Measurements from ENCODE around the gene RELL1. TPM values are rescaled to one million over a fixed set of nuclear protein-coding genes. Genes with fewer than 3 reads are reported as not detected.

The RELL1 gene
- polyA plus RNA-seq, 1 of the 3 experiments (the other 2 are of a cell fraction), result 4.5 TPM

GRCh38 chr4:37607018-37607417 lies 79.2 kb downstream of the RELL1 start:
- 80% methylated on average over 5 of the region's 5 CpGs for WGBS (ENCODE audit: low lambda C conversion rate)
- Histone ChIP-seq H3K4me2 (no peak overlapping the region), H3K27ac (ENCODE audit: low read depth in 2 of 2, low read length in 1 of 2) (no peak overlapping the region), H3F3A (replicated peaks; ENCODE audit: insufficient read depth) (peaks cover 4% of the 10 kb centered on the region), H3K9ac (no peak overlapping the region), H3K4me3 (ENCODE audit: low read depth in 2 of 2, low read length in 1 of 2) (no peak overlapping the region), H3K79me2 (ENCODE audit: insufficient read depth) (no peaks in the 10 kb centered on the region), H4K20me1 (ENCODE audit: insufficient read depth) (no peaks in the 10 kb centered on the region), H3K27me3 (ENCODE audit: insufficient read depth) (no peaks in the 10 kb centered on the region), H3K9me2 (no peaks in the 10 kb centered on the region), H3K4me1 (ENCODE audit: control insufficient read depth in 1 of 2, insufficient read depth in 2 of 2, low read depth in 1 of 2, low read length in 1 of 2) (peaks cover 4% of the 10 kb centered on the region in 2 experiments; a peak in 1 of 4 replicates), H3K36me3 (replicated peaks in 1 of 2; ENCODE audit: control insufficient read depth in 1 of 2, insufficient read depth in 2 of 2, low read length in 1 of 2) (peaks cover 0 to 12% of the 10 kb centered on the region in 2 experiments), H2AFZ (ENCODE audit: low read depth) (no peak overlapping the region), H3K9me3 (no peaks in the 10 kb centered on the region)
- POLR2A ChIA-PET, result no interaction called here
- no peak for DNase-seq
- no peak for TF ChIP-seq POLR2AphosphoS5 (IDR thresholded peaks at IDR 0.05; ENCODE audit: low read depth, low read length)
- TF ChIP-seq RFX5 (IDR thresholded peaks at IDR 0.05; ENCODE audit: low read length), result no peak
- no peak for TF ChIP-seq ELF1 (IDR thresholded peaks at IDR 0.05)
- TF ChIP-seq EP300 (IDR thresholded peaks at IDR 0.05; ENCODE audit: borderline replicate concordance in 1 of 2, low read depth in 1 of 2, low read length in 1 of 2), result no peak
- TF ChIP-seq TEAD4 (IDR thresholded peaks at IDR 0.05; ENCODE audit: borderline replicate concordance, insufficient read depth), result no peak
- TF ChIP-seq FOXJ3 (CRISPR knock-in tag; IDR thresholded peaks at IDR 0.05), result no peak
- no peak for TF ChIP-seq EZH2phosphoT487 (IDR thresholded peaks at IDR 0.05; ENCODE audit: borderline replicate concordance, low read depth)
- TF ChIP-seq PBX3 (IDR thresholded peaks at IDR 0.05), result no peak
- no peak for TF ChIP-seq MAX (IDR thresholded peaks at IDR 0.05; ENCODE audit: low read depth)
- no peak for TF ChIP-seq FOXM1 (IDR thresholded peaks at IDR 0.05; ENCODE audit: low read depth)
- CTCF ChIA-PET, result no interaction called here

GRCh38 chr4:37605843-37606565 lies 80.2 kb downstream of the RELL1 start:
- no peaks in the 10 kb centered on the region for H3K9me2 ChIP-seq
- no peak for DNase-seq
- CTCF ChIA-PET, result no interaction called here
- H3K36me3 ChIP-seq (replicated peaks in 1 of 2; ENCODE audit: control insufficient read depth in 1 of 2, insufficient read depth in 2 of 2, low read length in 1 of 2), result peaks cover 0 to 7% of the 10 kb centered on the region in 2 experiments
- TF ChIP-seq RXRA (IDR thresholded peaks at IDR 0.05; ENCODE audit: borderline replicate concordance, low read depth), result no peak
- TF ChIP-seq RFX5 (IDR thresholded peaks at IDR 0.05; ENCODE audit: low read length), result no peak
- H4K20me1 ChIP-seq (ENCODE audit: insufficient read depth), result no peaks in the 10 kb centered on the region
- no peak overlapping the region for H3K27ac ChIP-seq (ENCODE audit: low read depth in 2 of 2, low read length in 1 of 2)
- no peak overlapping the region for H2AFZ ChIP-seq (ENCODE audit: low read depth)
- no peaks in the 10 kb centered on the region for H3K9me3 ChIP-seq
- POLR2A ChIA-PET, result no interaction called here
- H3K4me3 ChIP-seq (ENCODE audit: low read depth in 2 of 2, low read length in 1 of 2), result no peak overlapping the region
- H3K79me2 ChIP-seq (ENCODE audit: insufficient read depth), result no peaks in the 10 kb centered on the region
- H3K4me1 ChIP-seq (ENCODE audit: control insufficient read depth in 1 of 2, insufficient read depth in 2 of 2, low read depth in 1 of 2, low read length in 1 of 2), result peaks cover 4% of the 10 kb centered on the region in 2 experiments; a peak in 1 of 4 replicates
- H3K4me2 ChIP-seq, result no peak overlapping the region
- H3K9ac ChIP-seq, result no peak overlapping the region
- H3F3A ChIP-seq (replicated peaks; ENCODE audit: insufficient read depth), result peaks cover 4% of the 10 kb centered on the region
- no peaks in the 10 kb centered on the region for H3K27me3 ChIP-seq (ENCODE audit: insufficient read depth)
